HepG2 (cell line): ENCODE results near the gene FAM118A. TPM values are rescaled to one million over a fixed set of nuclear protein-coding genes. Genes with fewer than 3 reads are reported as not detected.

Experiments used
- AKAP8 ChIP-seq: sonication (generic); formaldehyde crosslinking; IDR thresholded peaks from 2 replicates; pipeline ENCODE4 v1.5.1; 2020; ENCODE audit warnings: mild to moderate bottlenecking, missing genetic modification reagents
- ATF5 ChIP-seq: sonication (generic); formaldehyde crosslinking; IDR thresholded peaks from 2 replicates; pipeline ENCODE4 v1.4.0; 2020; ENCODE audit warnings: mild to moderate bottlenecking, low read depth, missing genetic modification reagents
- FOXJ3 ChIP-seq: sonication (generic); formaldehyde crosslinking; IDR thresholded peaks from 2 replicates; pipeline ENCODE4 v1.4.0; 2020; ENCODE audit warnings: missing genetic modification reagents, mild to moderate bottlenecking, borderline replicate concordance
- HCFC1 ChIP-seq: fragments of 150-350 bp; IDR thresholded peaks from 2 replicates; pipeline ENCODE4 v1.6.1; 2014; ENCODE audit warnings: low read depth, low read length
- HES4 ChIP-seq: sonication (generic); formaldehyde crosslinking; IDR thresholded peaks from 2 replicates; pipeline ENCODE4 v1.9.0; 2021; ENCODE audit warnings: mild to moderate bottlenecking, missing genetic modification reagents, borderline replicate concordance
- ISL2 ChIP-seq: sonication (generic); formaldehyde crosslinking; IDR thresholded peaks from 2 replicates; pipeline ENCODE4 v1.5.0; 2020; ENCODE audit warnings: missing genetic modification reagents
- KAT8 ChIP-seq: IDR thresholded peaks from 2 replicates; pipeline ENCODE4 v1.6.1; 2016; ENCODE audit warnings: missing genetic modification reagents, missing compliant biosample characterization
- KLF16 ChIP-seq, 2 experiments: sonication (generic) in 1 of 2; formaldehyde crosslinking in 1 of 2; IDR thresholded peaks; 2 replicates each; pipeline versions ENCODE4 v1.6.1 to v1.8.0; 2016 to 2023; ENCODE audit warnings: missing genetic modification reagents in 2 of 2, missing compliant biosample characterization in 1 of 2
- MED8 ChIP-seq: sonication (generic); formaldehyde crosslinking; IDR thresholded peaks from 2 replicates; pipeline ENCODE4 v1.8.1; 2023; ENCODE audit warnings: mild to moderate bottlenecking, missing genetic modification reagents; ENCODE audit not compliant: insufficient replicate concordance
- MNT ChIP-seq: fragments of 450-650 bp; IDR thresholded peaks from 2 replicates; pipeline ENCODE4 v1.6.1; 2016
- NCOA5 ChIP-seq: sonication (generic); formaldehyde crosslinking; IDR thresholded peaks from 2 replicates; pipeline ENCODE4 v1.4.0; 2020; ENCODE audit warnings: missing genetic modification reagents
- PAX8 ChIP-seq: sonication (generic); formaldehyde crosslinking; IDR thresholded peaks from 2 replicates; pipeline ENCODE4 v1.8.0; 2022; ENCODE audit warnings: mild to moderate bottlenecking, missing genetic modification reagents, borderline replicate concordance
- RNF2 ChIP-seq: fragments of 450-650 bp; conservative IDR thresholded peaks from 2 replicates; pipeline ENCODE4 v1.6.1; 2016; ENCODE audit warnings: low read depth
- SALL1 ChIP-seq: sonication (generic); formaldehyde crosslinking; IDR thresholded peaks from 2 replicates; pipeline ENCODE4 v1.8.0; 2022; ENCODE audit warnings: mild to moderate bottlenecking, missing genetic modification reagents
- SOX6 ChIP-seq, 2 experiments: fragments of 450-650 bp in 1 of 2; sonication (generic) in 1 of 2; formaldehyde crosslinking in 1 of 2; IDR thresholded peaks; 2 replicates each; pipeline versions ENCODE4 v1.4.0 to v1.6.1; 2017 to 2020; ENCODE audit warnings: antibody characterized with exemption in 1 of 2, mild to moderate bottlenecking in 1 of 2, missing genetic modification reagents in 1 of 2
- SP2 ChIP-seq: sonication (generic); formaldehyde crosslinking; IDR thresholded peaks from 2 replicates; pipeline ENCODE4 v1.5.1; 2020; ENCODE audit warnings: mild to moderate bottlenecking, missing genetic modification reagents
- TAF1 ChIP-seq: sonication (generic); formaldehyde crosslinking; IDR thresholded peaks from 2 replicates; pipeline ENCODE4 v1.4.0; 2020; ENCODE audit warnings: missing genetic modification reagents
- ZHX2 ChIP-seq, 2 experiments: sonication (generic) in 1 of 2; formaldehyde crosslinking in 1 of 2; IDR thresholded peaks; 2 replicates each; pipeline versions ENCODE4 v1.6.1 to v1.9.0; 2014 to 2022; ENCODE audit warnings: antibody characterized with exemption in 1 of 2, borderline replicate concordance in 1 of 2, inconsistent platforms in 1 of 2, low read depth in 1 of 2, missing genetic modification reagents in 1 of 2
- ZNF335 ChIP-seq: sonication (generic); formaldehyde crosslinking; IDR thresholded peaks from 2 replicates; pipeline ENCODE4 v1.4.0; 2020; ENCODE audit warnings: missing genetic modification reagents
- ZNF777 ChIP-seq: sonication (generic); formaldehyde crosslinking; IDR thresholded peaks from 2 replicates; pipeline ENCODE4 v1.4.0; 2020; ENCODE audit warnings: missing genetic modification reagents
- ZNF780A ChIP-seq: sonication (generic); formaldehyde crosslinking; IDR thresholded peaks from 2 replicates; pipeline ENCODE4 v1.8.0; 2022; ENCODE audit warnings: mild to moderate bottlenecking, missing genetic modification reagents, moderate library complexity
- ZNF800 ChIP-seq: sonication (generic); formaldehyde crosslinking; IDR thresholded peaks from 2 replicates; pipeline ENCODE4 v1.4.0; 2020; ENCODE audit warnings: missing genetic modification reagents
- polyA plus RNA-seq, 8 experiments: library from polyadenylated mRNA; depleted of rRNA in 3 of 8; stranded (reverse) in 7 of 8; unstranded in 1 of 8; fragments of >200 nt; fragmentation: Illumina TruSeq in 4 of 8; extraction: Trizol in 4 of 8; gene quantifications; 2 replicates each; pipeline versions ENCODE4 v1.2.1 to v1.2.3, GENCODE V29; 2011 to 2016; ENCODE audit warnings: low read depth in 4 of 8, missing spikeins in 1 of 8, mixed read lengths in 1 of 8; ENCODE audit not compliant: insufficient read depth in 1 of 8
- total RNA-seq, 5 experiments: library from RNA; depleted of rRNA; stranded (reverse); fragments of >200 nt; fragmentation: Illumina TruSeq; extraction: Trizol; gene quantifications; 2 replicates each; pipeline ENCODE4 v1.2.3, GENCODE V29; 2016; ENCODE audit warnings: low read depth in 1 of 5

Gene FAM118A
- total and polyA plus RNA-seq, 2 of the 13 experiments (the other 11 are each of a cell fraction or from before 2014, with no cell fraction given): 36.7 to 48.2 TPM

- TF ChIP-seq ZHX2 (IDR thresholded peaks at IDR 0.05; ENCODE audit: low read depth): no peak
- no peak for TF ChIP-seq ZHX2 (CRISPR knock-in tag; IDR thresholded peaks at IDR 0.05; ENCODE audit: borderline replicate concordance)
- no peak for TF ChIP-seq SOX6 (IDR thresholded peaks at IDR 0.05)
- TF ChIP-seq SOX6 (CRISPR knock-in tag; IDR thresholded peaks at IDR 0.05): peak; percentile 8; the same call in 1 of the 2 replicates
- no peak for TF ChIP-seq PAX8
- TF ChIP-seq ZNF780A (CRISPR knock-in tag): no peak
- peak; percentile 78 for TF ChIP-seq SALL1 (CRISPR knock-in tag)
- TF ChIP-seq ATF5 (CRISPR knock-in tag): no peak
- TF ChIP-seq KAT8 (CRISPR knock-in tag): no peak
- TF ChIP-seq HES4 (CRISPR knock-in tag): no peak
- no peak for TF ChIP-seq ISL2 (CRISPR knock-in tag)
- no peak for TF ChIP-seq NCOA5
- peak; percentile 13; the same call in 1 of the 2 replicates for TF ChIP-seq TAF1
- no peak for TF ChIP-seq MED8 (CRISPR knock-in tag)
- TF ChIP-seq MNT: no peak
- TF ChIP-seq HCFC1: no peak
- no peak for TF ChIP-seq ZNF777 (CRISPR knock-in tag)
- no peak for TF ChIP-seq FOXJ3 (CRISPR knock-in tag)
- TF ChIP-seq ZNF800 (CRISPR knock-in tag): no peak
- TF ChIP-seq AKAP8 (CRISPR knock-in tag): no peak
- no peak for TF ChIP-seq KLF16 (CRISPR knock-in tag; IDR thresholded peaks at IDR 0.05)
- no peak for TF ChIP-seq SP2 (CRISPR knock-in tag)
- no peak for TF ChIP-seq RNF2
- TF ChIP-seq ZNF335: no peak
Observed at GRCh38 chr22:45272498-45272897, 37.2 kb upstream of the FAM118A start (continued).
